OCI-M2 (cell line): ENCODE results near the gene PIM1.
A peak's percentile ranks its signal among the peaks of the same experiment; 100 is the strongest.
"Not testable (repeated sequence)": the region's sequence is repeated elsewhere in the genome, so short reads cannot be mapped to it uniquely, and the experiment has no call there.

Experiments used
- DNase-seq: peaks from one replicate; lab custom pipeline; 2025; ENCODE audit not compliant: unreplicated experiment; lab: John Stamatoyannopoulos, UW

Gene PIM1

DNA sequence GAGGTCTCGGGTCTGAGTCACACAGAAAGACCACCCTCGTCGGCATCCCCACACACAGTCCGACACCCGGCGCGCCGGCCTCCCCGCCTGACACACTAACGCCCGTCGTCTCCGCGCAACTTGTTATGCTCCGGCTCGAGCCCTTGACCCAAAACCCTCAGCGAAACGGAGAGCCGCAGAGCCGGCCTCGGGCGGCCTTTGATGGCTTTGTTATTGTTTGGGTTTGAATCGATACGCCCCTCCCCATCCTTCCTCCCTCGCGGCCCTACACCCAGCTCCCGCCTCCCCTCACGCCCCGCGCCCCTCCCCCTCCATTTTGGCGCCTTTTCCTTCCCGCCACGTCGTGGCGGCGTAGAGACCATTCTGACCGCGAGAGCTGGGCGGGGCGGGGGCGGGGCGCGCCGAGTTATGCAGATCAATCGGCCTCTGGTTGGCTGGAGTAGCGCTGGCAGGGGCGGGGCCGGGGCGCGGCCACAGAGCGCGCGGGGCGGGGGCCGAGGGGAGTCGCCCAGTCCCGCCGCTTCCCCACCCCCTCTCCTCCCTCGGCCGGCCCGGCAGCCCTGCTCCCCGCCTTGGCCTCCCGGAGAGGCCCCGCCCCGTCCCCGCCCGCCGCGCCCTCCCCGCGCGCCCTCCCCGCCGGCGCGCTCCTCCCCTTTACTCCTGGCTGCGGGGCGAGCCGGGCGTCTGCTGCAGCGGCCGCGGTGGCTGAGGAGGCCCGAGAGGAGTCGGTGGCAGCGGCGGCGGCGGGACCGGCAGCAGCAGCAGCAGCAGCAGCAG lies at the start of gene PIM1:
Gene PIM1, plus strand, starts transcription at position 657 of the 777 bp plus-strand sequence. CDS start 424 bp downstream, outside the sequence.
- peak; percentile 75 for DNase-seq

DNA sequence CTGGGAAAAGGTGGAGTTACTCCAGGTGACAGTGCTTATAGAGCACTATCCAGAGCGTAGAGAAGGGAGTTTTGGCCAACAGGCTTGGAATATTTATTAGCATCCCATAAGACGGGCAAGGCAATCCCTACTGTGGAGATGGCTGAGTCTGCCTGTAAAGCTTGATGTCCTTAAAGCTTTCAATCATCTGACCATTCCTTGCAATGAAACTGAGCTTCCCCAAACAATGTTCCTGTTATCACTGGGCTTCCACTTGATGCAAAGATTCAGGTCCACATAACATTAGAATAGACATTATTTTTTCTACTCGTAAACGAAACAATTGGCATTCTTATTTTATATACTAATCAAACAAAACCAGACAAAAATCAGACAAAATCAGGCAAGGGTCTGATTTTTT lies 48.4 kb upstream of the PIM1 start:
- no peak for DNase-seq

GRCh38 chr6:37122861-37123260 lies 47.1 kb upstream of the PIM1 start:
- no peak for DNase-seq

GRCh38 chr6:37123957-37124729 lies 45.8 kb upstream of the PIM1 start:
- no peak for DNase-seq

- no peak for DNase-seq
Observed at GRCh38 chr6:37125774-37126492, 44.0 kb upstream of the PIM1 start.

GRCh38 chr6:37126493-37126958 lies 43.4 kb upstream of the PIM1 start:
- DNase-seq = no peak

GRCh38 chr6:37126961-37127616 lies 42.9 kb upstream of the PIM1 start:
- no peak for DNase-seq

- DNase-seq = no peak
Observed at GRCh38 chr6:37127961-37128862, 41.7 kb upstream of the PIM1 start.

- not testable (repeated sequence) for DNase-seq
Observed at GRCh38 chr6:37128863-37129443, 41.0 kb upstream of the PIM1 start.

- DNase-seq = no peak
Observed at GRCh38 chr6:37129566-37129965, 40.4 kb upstream of the PIM1 start.

DNA sequence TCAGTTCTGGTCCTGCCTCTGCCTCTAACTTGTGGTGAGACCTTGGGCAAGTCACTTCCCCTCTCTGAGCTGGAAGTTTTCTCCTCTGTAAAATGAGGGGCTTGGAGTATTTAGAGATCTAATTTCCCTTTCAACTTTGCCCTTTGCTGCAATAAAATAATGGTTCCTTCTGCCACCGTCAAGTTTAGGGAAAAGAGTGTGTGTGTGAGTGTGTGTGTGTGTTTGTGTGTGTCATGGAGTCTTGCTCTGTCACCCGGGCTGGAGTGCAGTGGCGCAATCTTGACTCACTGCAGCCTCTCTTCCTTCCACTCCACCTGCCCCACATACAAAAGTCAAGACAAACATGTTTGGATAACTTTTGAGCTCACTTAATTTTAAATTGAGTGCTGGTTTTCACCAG lies 39.2 kb upstream of the PIM1 start:
- DNase-seq = no peak

DNA sequence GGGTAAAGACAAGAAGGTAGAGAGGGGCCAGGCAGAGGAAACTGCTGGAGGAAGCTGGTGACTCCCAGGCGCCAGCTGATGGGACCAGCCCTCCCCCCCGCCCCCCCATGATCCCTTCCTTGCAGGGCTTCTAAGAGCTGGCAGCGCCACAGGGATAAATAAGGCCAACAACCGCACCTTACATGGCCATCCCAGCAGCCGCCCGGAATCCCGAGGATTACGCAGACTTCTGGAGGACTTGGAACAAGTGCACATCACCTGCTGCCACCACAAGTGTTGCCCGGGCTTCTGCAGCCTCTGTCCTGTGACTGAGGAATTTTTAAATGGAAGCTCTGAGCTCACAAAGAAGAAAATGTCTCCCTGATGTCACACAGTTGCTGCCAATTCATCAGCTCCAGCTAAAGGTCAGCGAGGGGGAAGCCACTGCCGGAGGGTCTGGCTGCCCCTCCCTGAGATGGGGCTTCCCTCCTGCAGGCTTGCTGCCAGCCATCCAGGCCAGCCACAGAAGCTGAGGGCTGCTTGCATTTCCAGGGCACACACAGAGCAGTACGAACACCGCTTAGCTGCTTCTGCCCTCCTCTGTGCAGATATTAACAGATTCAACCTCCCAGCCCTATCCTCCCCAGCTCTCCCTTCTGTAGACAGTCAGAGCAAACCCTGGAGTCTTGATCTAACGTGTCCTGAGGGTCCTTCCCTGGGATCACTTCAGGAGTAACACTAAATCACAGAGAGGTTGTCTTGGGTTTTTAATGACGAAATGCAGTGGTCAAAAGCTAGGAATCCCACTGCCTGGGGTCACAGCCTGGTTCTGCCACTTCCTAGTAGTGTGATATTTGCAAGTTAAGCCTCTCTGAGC lies 38.6 kb upstream of the PIM1 start:
- no peak for DNase-seq

GRCh38 chr6:37131960-37132253 lies 38.0 kb upstream of the PIM1 start:
- DNase-seq = no peak

- DNase-seq = no peak
Observed at GRCh38 chr6:37134036-37134395, 35.9 kb upstream of the PIM1 start.

- no peak for DNase-seq
Observed at GRCh38 chr6:37134396-37135191, 35.4 kb upstream of the PIM1 start.

- DNase-seq = no peak
Observed at GRCh38 chr6:37135835-37136694, 33.9 kb upstream of the PIM1 start.

- DNase-seq = no peak
Observed at GRCh38 chr6:37136821-37137200, 33.1 kb upstream of the PIM1 start.
